ENCODE results near the gene HOXD11.

DNA sequence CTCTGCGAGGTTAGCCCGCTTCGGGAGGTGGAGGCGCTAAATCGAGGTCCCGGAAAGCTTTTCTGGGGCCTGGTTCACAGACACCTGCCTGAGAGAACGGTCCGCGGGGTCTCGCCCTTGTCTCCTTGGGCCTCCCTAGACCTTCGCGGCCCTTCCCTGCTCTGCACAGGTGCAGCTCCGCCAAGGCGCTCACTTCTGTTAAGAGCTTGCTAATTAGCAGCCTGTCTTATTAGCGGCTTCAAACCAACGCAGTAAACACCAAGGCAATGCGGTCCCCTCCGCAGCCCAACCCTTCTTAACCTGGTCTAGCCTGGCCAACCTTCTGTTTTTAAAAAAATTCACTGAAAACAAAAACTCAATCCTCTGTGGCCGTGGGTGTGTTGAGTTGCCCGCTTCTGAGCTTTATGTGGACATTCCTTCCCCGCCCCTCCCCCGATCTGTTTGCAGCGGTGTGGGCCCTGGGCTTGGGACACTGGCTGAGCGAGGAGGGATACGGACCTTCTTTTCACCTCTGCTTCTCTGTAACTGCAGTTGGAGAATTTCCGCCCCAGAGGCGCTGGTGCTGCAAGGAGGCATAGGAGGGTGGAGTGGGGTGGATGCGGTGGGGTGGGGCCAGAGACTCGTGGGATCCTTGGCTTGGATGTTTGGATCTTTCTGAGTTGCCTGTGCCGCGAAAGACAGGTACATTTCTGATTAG is 40.9 kb downstream of the HOXD11 start:
- TF ChIP-seq EZH2 (IDR thresholded peaks at IDR 0.05; ENCODE audit: borderline replicate concordance, insufficient read depth, low read depth, low read length, poor library complexity, severe bottlenecking) = no peak
- TF ChIP-seq CTCF (IDR thresholded peaks at IDR 0.05) = no peak

Data from B cell (primary cell).